D721Med (cell line): ENCODE data around the gene TBC1D16.

Source experiments
- DNase-seq: peaks from one replicate; pipeline ENCODE4 v3.0.0; 2011; ENCODE audit warnings: low spot score; ENCODE audit not compliant: insufficient read length
- FAIRE-seq: peaks from 2 replicates; lab custom pipeline; 2011; peaks lifted over from hg19 to GRCh38; lab: Jason Lieb, UNC
- CTCF ChIP-seq: IDR thresholded peaks from 2 replicates; pipeline ENCODE4 v1.5.1; 2012; ENCODE audit warnings: mild to moderate bottlenecking, control low read depth; ENCODE audit not compliant: insufficient read depth; ENCODE audit errors: missing control alignments

TBC1D16 gene

GRCh38 chr17:79989106-79989835 is 46.4 kb downstream of the TBC1D16 start:
- no peak for TF ChIP-seq CTCF
- no peak for DNase-seq
- no peak for FAIRE-seq

GRCh38 chr17:79988185-79988971 is 47.3 kb downstream of the TBC1D16 start:
- FAIRE-seq = no peak

GRCh38 chr17:79987935-79988184 is 47.8 kb downstream of the TBC1D16 start:
- DNase-seq (no peak), FAIRE-seq (no peak)
- TF ChIP-seq CTCF = no peak

More at GRCh38 chr17:79988185-79988971, 47.3 kb downstream of the TBC1D16 start:
- DNase-seq = no peak
- TF ChIP-seq CTCF = no peak

- no peak for FAIRE-seq
- TF ChIP-seq CTCF = no peak
- no peak for DNase-seq
Observed at GRCh38 chr17:79987187-79987934, 48.3 kb downstream of the TBC1D16 start.

- no peak for FAIRE-seq
- no peak for TF ChIP-seq CTCF
Observed at GRCh38 chr17:79986411-79987186, 49.1 kb downstream of the TBC1D16 start.

GRCh38 chr17:79985943-79986391 is 49.7 kb downstream of the TBC1D16 start:
- DNase-seq (no peak), FAIRE-seq (no peak)
- no peak for TF ChIP-seq CTCF

More at GRCh38 chr17:79986411-79987186, 49.1 kb downstream of the TBC1D16 start:
- no peak for DNase-seq
